CD14-positive monocyte (primary cell): ENCODE data around the gene CRTC2. TPM values are rescaled to one million over a fixed set of nuclear protein-coding genes. Genes with fewer than 3 reads are reported as not detected.

ENCODE experiments used
- DNase-seq, 3 donors: peaks; one replicate each; pipeline ENCODE4 v3.0.0-alpha.2; 2011 to 2022
- H2AFZ ChIP-seq: 2 replicates; pipeline ENCODE4 v1.6.0; 2012; ENCODE audit warnings: mild to moderate bottlenecking, low read depth, low read length, inconsistent platforms; ENCODE audit not compliant: insufficient read depth, poor library complexity, severe bottlenecking
- H3K27ac ChIP-seq, 2 donors: 1 replicate in 1 of 2; 2 replicates in 1 of 2; pipeline ENCODE4 v1.5.1; 2012 to 2013; ENCODE audit warnings: low read length in 2 of 2, control low read depth in 1 of 2, inconsistent platforms in 1 of 2, low read depth in 1 of 2, mild to moderate bottlenecking in 1 of 2
- H3K27me3 ChIP-seq, 2 donors: one replicate each; pipeline versions ENCODE4 v1.6.0 to v1.6.1; 2011 to 2013; ENCODE audit warnings: low read length in 2 of 2; ENCODE audit not compliant: control insufficient read depth in 2 of 2, insufficient read depth in 2 of 2
- H3K36me3 ChIP-seq, 2 donors: replicated peaks in 1 of 2; 1 replicate in 1 of 2; 2 replicates in 1 of 2; pipeline versions ENCODE4 v1.5.1 to v1.6.1; 2012 to 2013; ENCODE audit warnings: low read length in 2 of 2, control low read depth in 1 of 2, inconsistent platforms in 1 of 2, mild to moderate bottlenecking in 1 of 2; ENCODE audit not compliant: insufficient read depth in 2 of 2, control insufficient read depth in 1 of 2
- H3K4me1 ChIP-seq, 2 donors: 1 replicate in 1 of 2; 2 replicates in 1 of 2; pipeline versions ENCODE4 v1.5.1 to v1.6.1; 2012 to 2013; ENCODE audit warnings: low read length in 2 of 2, control low read depth in 1 of 2, inconsistent platforms in 1 of 2, mild to moderate bottlenecking in 1 of 2, moderate library complexity in 1 of 2; ENCODE audit not compliant: insufficient read depth in 2 of 2, control insufficient read depth in 1 of 2
- H3K4me2 ChIP-seq: replicated peaks from 2 replicates; pipeline ENCODE3; 2012; ENCODE audit warnings: low read length, moderate library complexity, mild to moderate bottlenecking; ENCODE audit not compliant: poor library complexity, severe bottlenecking; ENCODE audit errors: extremely low read depth
- H3K4me3 ChIP-seq, 3 experiments: fragments of 200-600 bp in 1 of 3; sonication (generic) in 1 of 3; replicated peaks in 1 of 3; 1 replicate in 2 of 3; 2 replicates in 1 of 3; pipeline ENCODE4 v1.5.1; 2011 to 2013; ENCODE audit warnings: low read length in 3 of 3, mild to moderate bottlenecking in 3 of 3, control low read depth in 2 of 3, low read depth in 2 of 3, inconsistent platforms in 1 of 3, moderate library complexity in 1 of 3
- H3K79me2 ChIP-seq: 2 replicates; pipeline ENCODE4 v1.6.0; 2012; ENCODE audit warnings: mild to moderate bottlenecking, control low read depth, inconsistent platforms, low read length, moderate library complexity; ENCODE audit not compliant: insufficient read depth
- H3K9ac ChIP-seq: 2 replicates; pipeline ENCODE4 v1.6.0; 2017; ENCODE audit warnings: low read length, mild to moderate bottlenecking; ENCODE audit not compliant: insufficient read depth, poor library complexity, severe bottlenecking
- H3K9me3 ChIP-seq, 2 donors: replicated peaks in 1 of 2; 1 replicate in 1 of 2; 2 replicates in 1 of 2; pipeline versions ENCODE4 v1.5.1 to v1.6.1; 2012 to 2013; ENCODE audit warnings: low read length in 2 of 2, control low read depth in 1 of 2; ENCODE audit not compliant: control insufficient read depth in 1 of 2, insufficient read depth in 1 of 2
- H4K20me1 ChIP-seq: 2 replicates; pipeline ENCODE4 v1.6.0; 2012; ENCODE audit warnings: mild to moderate bottlenecking, low read length, control low read depth, moderate library complexity; ENCODE audit not compliant: insufficient read depth
- H3K27ac Mint-ChIP-seq, 7 donors: one replicate each; pipeline ENCODE4 v1.8.0; 2020; ENCODE audit warnings: mild to moderate bottlenecking in 7 of 7, mixed read lengths in 7 of 7, moderate library complexity in 6 of 7, inconsistent platforms in 2 of 7
- H3K27me3 Mint-ChIP-seq, 3 donors: one replicate each; pipeline ENCODE4 v1.8.0; 2021 to 2022; ENCODE audit warnings: low read depth in 3 of 3, mild to moderate bottlenecking in 3 of 3, mixed read lengths in 3 of 3, moderate library complexity in 3 of 3, inconsistent platforms in 1 of 3
- H3K36me3 Mint-ChIP-seq, 2 donors: one replicate each; pipeline ENCODE4 v1.8.0; 2020; ENCODE audit warnings: mixed read lengths in 2 of 2, inconsistent platforms in 1 of 2, mild to moderate bottlenecking in 1 of 2
- H3K4me1 Mint-ChIP-seq: one replicate; pipeline ENCODE4 v1.8.0; 2020; ENCODE audit warnings: mild to moderate bottlenecking, mixed read lengths
- H3K4me3 Mint-ChIP-seq, 2 donors: one replicate each; pipeline ENCODE4 v1.8.0; 2020; ENCODE audit warnings: mild to moderate bottlenecking in 2 of 2, mixed read lengths in 2 of 2, moderate library complexity in 1 of 2
- H3K9me3 Mint-ChIP-seq, 7 donors: one replicate each; pipeline ENCODE4 v1.8.0; 2020 to 2022; ENCODE audit warnings: mixed read lengths in 7 of 7, mild to moderate bottlenecking in 6 of 7, moderate library complexity in 6 of 7, inconsistent platforms in 2 of 7
- CTCF ChIP-seq: fragments of 200-600 bp; IDR thresholded peaks from one replicate; pipeline ENCODE4 v1.8.0; 2022; ENCODE audit warnings: antibody characterized with exemption, mild to moderate bottlenecking
- WGBS: methylation state at CpG from one replicate; pipeline ENCODE4 v1.1.5; 2013; ENCODE audit warnings: missing lambda C conversion rate; ENCODE audit not compliant: insufficient coverage; 5-methylcytosine and 5-hydroxymethylcytosine counted together
- intact Hi-C, 2 donors: fragments of 100-400 bp; cut with micrococcal nuclease; formaldehyde crosslinking; loops; one replicate each; pipeline versions ENCODE4 v1.15.0 to v1.15.1; 2023
- polyA plus RNA-seq, 3 donors: library from polyadenylated mRNA; depleted of rRNA in 1 of 3; unstranded in 2 of 3; stranded (reverse) in 1 of 3; fragments of 300-500 nt in 2 of 3; fragments of >200 nt in 1 of 3; fragmentation: Illumina TruSeq in 2 of 3; gene quantifications; 1 replicate in 2 of 3; 2 replicates in 1 of 3; pipeline ENCODE4 v1.2.3, GENCODE V29; 2012 to 2021

Gene CRTC2
- polyA plus RNA-seq, 3 donors = 13.7 to 86.0 (median 21.2) TPM

GRCh38 chr1:153978274-153978909 lies 20.0 kb upstream of the CRTC2 start:
- H3K4me1 Mint-ChIP-seq = peaks cover 42% of the 10 kb centered on the region
- no peak for TF ChIP-seq CTCF
- peak overlapping the region in 6 of 7 donors; percentile 2 to 97 (median 92) for H3K27ac Mint-ChIP-seq
- Histone ChIP-seq H3K79me2 (peaks cover 30% of the 10 kb centered on the region), H3K4me3 (peak overlapping the region; percentile 75 to 95 (median 77)), H3K4me2 (peak overlapping the region; percentile 90), H3K4me1 (peaks cover 26 to 38% of the 10 kb centered on the region in 2 donors), H3K9me3 (no peaks in the 10 kb centered on the region), H3K36me3 (peaks cover 23 to 26% of the 10 kb centered on the region in 2 donors), H3K27me3 (no peaks in the 10 kb centered on the region), H3K9ac (no peak overlapping the region), H3K27ac (peak overlapping the region in 1 of 2 donors; percentile 85), H4K20me1 (peaks cover 6% of the 10 kb centered on the region), H2AFZ (peak overlapping the region; percentile 89)
- peaks cover 0 to 2% (median 0%) of the 10 kb centered on the region in 3 donors for H3K27me3 Mint-ChIP-seq
- intact Hi-C loops = no loop called here
- peaks cover 23 to 29% of the 10 kb centered on the region in 2 donors for H3K36me3 Mint-ChIP-seq
- H3K4me3 Mint-ChIP-seq = peak overlapping the region; percentile 99
- 69% methylated on average over 7 of the region's 9 CpGs for WGBS
- DNase-seq = no peak
- H3K9me3 Mint-ChIP-seq = peaks cover 0 to 1% (median 0%) of the 10 kb centered on the region in 7 donors

GRCh38 chr1:153977250-153978240 lies 19.1 kb upstream of the CRTC2 start, which contains the start of gene JTB:
Gene JTB, minus strand, starts transcription at chr1:153977674. Its CDS starts 422 bp downstream, at chr1:153977252.
- H3K27me3 Mint-ChIP-seq = peaks cover 0 to 2% (median 0%) of the 10 kb centered on the region in 3 donors
- H3K36me3 Mint-ChIP-seq = peaks cover 25 to 33% of the 10 kb centered on the region in 2 donors
- intact Hi-C loops = no loop called here
- Histone ChIP-seq H3K9me3 (no peaks in the 10 kb centered on the region), H3K36me3 (peaks cover 23 to 31% of the 10 kb centered on the region in 2 donors), H3K79me2 (peaks cover 30% of the 10 kb centered on the region), H3K27ac (peak within 1 kb of the TSS; percentile 53 to 85), H4K20me1 (peaks cover 6% of the 10 kb centered on the region), H3K4me3 (peak within 1 kb of the TSS; percentile 75 to 95 (median 77)), H3K4me2 (peak within 1 kb of the TSS; percentile 90), H3K9ac (peak within 1 kb of the TSS; percentile 83), H3K4me1 (peaks cover 26 to 43% of the 10 kb centered on the region in 2 donors), H3K27me3 (no peaks in the 10 kb centered on the region), H2AFZ (peak within 1 kb of the TSS; percentile 89)
- H3K4me1 Mint-ChIP-seq = peaks cover 50% of the 10 kb centered on the region
- peak within 1 kb of the TSS; percentile 90 to 97 (median 94) for H3K27ac Mint-ChIP-seq
- peak within 1 kb of the TSS; percentile 99 for H3K4me3 Mint-ChIP-seq
- no peak for TF ChIP-seq CTCF
- under 1% methylated on average over 68 of the region's 75 CpGs for WGBS
- no peaks in the 10 kb centered on the region for H3K9me3 Mint-ChIP-seq
- peak; percentile 62 to 79 (median 72) for DNase-seq
